ENCODE data around the gene BANF2. TPM values are rescaled to one million over a fixed set of nuclear protein-coding genes. Genes with fewer than 3 reads are reported as not detected.

The BANF2 gene
- total and polyA plus RNA-seq, 2 of the 4 experiments (the other 2 are of a cell fraction): not detected

DNA sequence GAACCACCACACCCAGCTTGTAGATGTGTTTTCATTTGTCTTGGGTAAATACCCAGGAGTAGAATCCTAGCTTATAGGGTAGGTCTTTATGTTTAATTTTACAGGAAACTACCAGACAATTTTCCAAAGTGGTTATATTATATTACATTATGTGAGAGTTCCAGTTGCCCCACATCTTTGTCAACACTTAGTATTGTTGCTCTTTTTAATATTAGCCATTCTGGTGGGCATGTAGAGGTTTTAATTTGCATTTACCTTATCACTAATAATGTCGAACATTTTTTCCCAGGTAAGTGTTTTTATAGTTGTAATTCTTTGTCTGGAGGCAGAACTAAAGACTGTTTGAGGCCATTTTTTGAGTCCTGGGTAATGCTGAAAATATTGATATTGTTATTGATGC, 3.5 kb upstream of the BANF2 start:
- peaks cover 8% of the 10 kb centered on the region for H3K27me3 ChIP-seq (ENCODE audit: control insufficient read depth, insufficient read depth, low read length)
- CTCF ChIA-PET: interaction anchor here (0.6 kb wide), 1 partner anchor 296 kb away, joined by 6 read pairs; no protein-coding TSS in a partner anchor
- intact Hi-C loops (cut with micrococcal nuclease): no loop called here
- no peak overlapping the region for H3K56ac ChIP-seq (ENCODE audit: extremely low read depth, insufficient read depth, low read length)
- no peak overlapping the region for H2AK9ac ChIP-seq (replicated peaks; ENCODE audit: low read depth, low read length, poor library complexity)
- no peaks in the 10 kb centered on the region; the same call in 1 of the 2 replicates for H3K9me3 ChIP-seq (ENCODE audit: control insufficient read depth, insufficient read depth, low read length)
- no peaks in the 10 kb centered on the region for H3K36me3 ChIP-seq (ENCODE audit: control insufficient read depth, insufficient read depth, low read length)
- dilution Hi-C loops (cut with HindIII; ENCODE audit: low sequenced_read_pairs, unreplicated experiment): no loop called here
- H4K20me1 ChIP-seq (ENCODE audit: insufficient read depth, low read length): no peaks in the 10 kb centered on the region
- no peak overlapping the region for H3K4ac ChIP-seq (ENCODE audit: low read depth, low read length)
- H2BK5ac ChIP-seq (ENCODE audit: low read depth, low read length, poor library complexity, severe bottlenecking): no peak overlapping the region
- H3K79me1 ChIP-seq (ENCODE audit: low read depth in 1 of 2, low read length in 2 of 2): no peaks in the 10 kb centered on the region
- H3K18ac ChIP-seq (ENCODE audit: low read depth, low read length): no peak overlapping the region
- no peak overlapping the region for H4K5ac ChIP-seq (ENCODE audit: low read depth, low read length)
- POLR2A ChIA-PET (ENCODE audit: unreplicated experiment): no interaction called here
- no peak overlapping the region for H3K23ac ChIP-seq (ENCODE audit: low read depth, low read length)
- no CpG with 5 or more reads among the region's 1 CpG for WGBS, 2 experiments (ENCODE audit: extremely low coverage in 2 of 2, insufficient read length in 1 of 2)
- H3K4me3 ChIP-seq (ENCODE audit: insufficient read depth, low read depth, low read length): no peak overlapping the region
- H3K14ac ChIP-seq (replicated peaks; ENCODE audit: low read depth, low read length): no peak overlapping the region
- no peak overlapping the region for H2BK15ac ChIP-seq (ENCODE audit: low read depth, low read length)
- H2BK20ac ChIP-seq (ENCODE audit: low read depth, low read length): no peak overlapping the region
- H3K27ac ChIP-seq (ENCODE audit: insufficient read depth, low read length): no peak overlapping the region
- H3K9me1 ChIP-seq (ENCODE audit: insufficient read depth, low read length): no peaks in the 10 kb centered on the region
- no peak overlapping the region for H2AK5ac ChIP-seq (ENCODE audit: low read depth, low read length)
- no peak overlapping the region for H3K4me2 ChIP-seq (ENCODE audit: low read depth, low read length)
- ATAC-seq (ENCODE audit: low read depth) (no peak), DNase-seq (no peak)
- in situ Hi-C loops (cut with MboI; ENCODE audit: low sequenced_read_pairs): no loop called here
- no peak overlapping the region for H2BK120ac ChIP-seq (ENCODE audit: low read depth, low read length)
- H3K9ac ChIP-seq (ENCODE audit: low read depth, low read length): no peak overlapping the region
- H4K8ac ChIP-seq (ENCODE audit: low read depth in 2 of 2, low read length in 2 of 2): no peak overlapping the region
- no peaks in the 10 kb centered on the region for H3K4me1 ChIP-seq (ENCODE audit: control insufficient read depth, insufficient read depth, low read length)
- BruUV-seq (replicated peaks): no TSS peak
- no peak overlapping the region for H2AFZ ChIP-seq (replicated peaks; ENCODE audit: low read length, poor library complexity)
- H4K91ac ChIP-seq (ENCODE audit: insufficient read depth, low read depth, low read length): no peak overlapping the region
- TF ChIP-seq MAFK (IDR thresholded peaks at IDR 0.05; ENCODE audit: low read depth, low read length) (no peak), SMC3 (IDR thresholded peaks at IDR 0.05; ENCODE audit: low read depth, low read length) (no peak), CHD1 (IDR thresholded peaks at IDR 0.05; ENCODE audit: low read depth, low read length) (no peak), RAD21 (IDR thresholded peaks at IDR 0.05; ENCODE audit: low read length) (no peak), CEBPB (IDR thresholded peaks at IDR 0.05; ENCODE audit: low read depth, low read length) (no peak), MAZ (IDR thresholded peaks at IDR 0.05; ENCODE audit: borderline replicate concordance, low read depth, low read length) (no peak), POLR2A (IDR thresholded peaks at IDR 0.05; ENCODE audit: low read depth, low read length) (no peak), NFE2L2 (IDR thresholded peaks at IDR 0.05; ENCODE audit: low read depth, low read length) (no peak)
- TF ChIP-seq, protein P1, sequence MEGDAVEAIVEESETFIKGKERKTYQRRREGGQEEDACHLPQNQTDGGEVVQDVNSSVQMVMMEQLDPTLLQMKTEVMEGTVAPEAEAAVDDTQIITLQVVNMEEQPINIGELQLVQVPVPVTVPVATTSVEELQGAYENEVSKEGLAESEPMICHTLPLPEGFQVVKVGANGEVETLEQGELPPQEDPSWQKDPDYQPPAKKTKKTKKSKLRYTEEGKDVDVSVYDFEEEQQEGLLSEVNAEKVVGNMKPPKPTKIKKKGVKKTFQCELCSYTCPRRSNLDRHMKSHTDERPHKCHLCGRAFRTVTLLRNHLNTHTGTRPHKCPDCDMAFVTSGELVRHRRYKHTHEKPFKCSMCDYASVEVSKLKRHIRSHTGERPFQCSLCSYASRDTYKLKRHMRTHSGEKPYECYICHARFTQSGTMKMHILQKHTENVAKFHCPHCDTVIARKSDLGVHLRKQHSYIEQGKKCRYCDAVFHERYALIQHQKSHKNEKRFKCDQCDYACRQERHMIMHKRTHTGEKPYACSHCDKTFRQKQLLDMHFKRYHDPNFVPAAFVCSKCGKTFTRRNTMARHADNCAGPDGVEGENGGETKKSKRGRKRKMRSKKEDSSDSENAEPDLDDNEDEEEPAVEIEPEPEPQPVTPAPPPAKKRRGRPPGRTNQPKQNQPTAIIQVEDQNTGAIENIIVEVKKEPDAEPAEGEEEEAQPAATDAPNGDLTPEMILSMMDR (conservative IDR thresholded peaks at IDR 0.05; ENCODE audit: low read depth, low read length): no peak
- TF ChIP-seq, protein P2, sequence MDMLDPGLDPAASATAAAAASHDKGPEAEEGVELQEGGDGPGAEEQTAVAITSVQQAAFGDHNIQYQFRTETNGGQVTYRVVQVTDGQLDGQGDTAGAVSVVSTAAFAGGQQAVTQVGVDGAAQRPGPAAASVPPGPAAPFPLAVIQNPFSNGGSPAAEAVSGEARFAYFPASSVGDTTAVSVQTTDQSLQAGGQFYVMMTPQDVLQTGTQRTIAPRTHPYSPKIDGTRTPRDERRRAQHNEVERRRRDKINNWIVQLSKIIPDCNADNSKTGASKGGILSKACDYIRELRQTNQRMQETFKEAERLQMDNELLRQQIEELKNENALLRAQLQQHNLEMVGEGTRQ (IDR thresholded peaks at IDR 0.05; ENCODE audit: low read depth, low read length): no peak

All from IMR-90 (cell line).